HG03060 (cell line): ENCODE results near the gene ZNF84.

Experiments used
- ATAC-seq: cut with Tn5 transposase; IDR thresholded peaks from one replicate; pipeline ENCODE4 v1.9.1; 2021; ENCODE audit warnings: low read depth, moderate number of reproducible peaks; ENCODE audit not compliant: unreplicated experiment

ZNF84 gene

DNA sequence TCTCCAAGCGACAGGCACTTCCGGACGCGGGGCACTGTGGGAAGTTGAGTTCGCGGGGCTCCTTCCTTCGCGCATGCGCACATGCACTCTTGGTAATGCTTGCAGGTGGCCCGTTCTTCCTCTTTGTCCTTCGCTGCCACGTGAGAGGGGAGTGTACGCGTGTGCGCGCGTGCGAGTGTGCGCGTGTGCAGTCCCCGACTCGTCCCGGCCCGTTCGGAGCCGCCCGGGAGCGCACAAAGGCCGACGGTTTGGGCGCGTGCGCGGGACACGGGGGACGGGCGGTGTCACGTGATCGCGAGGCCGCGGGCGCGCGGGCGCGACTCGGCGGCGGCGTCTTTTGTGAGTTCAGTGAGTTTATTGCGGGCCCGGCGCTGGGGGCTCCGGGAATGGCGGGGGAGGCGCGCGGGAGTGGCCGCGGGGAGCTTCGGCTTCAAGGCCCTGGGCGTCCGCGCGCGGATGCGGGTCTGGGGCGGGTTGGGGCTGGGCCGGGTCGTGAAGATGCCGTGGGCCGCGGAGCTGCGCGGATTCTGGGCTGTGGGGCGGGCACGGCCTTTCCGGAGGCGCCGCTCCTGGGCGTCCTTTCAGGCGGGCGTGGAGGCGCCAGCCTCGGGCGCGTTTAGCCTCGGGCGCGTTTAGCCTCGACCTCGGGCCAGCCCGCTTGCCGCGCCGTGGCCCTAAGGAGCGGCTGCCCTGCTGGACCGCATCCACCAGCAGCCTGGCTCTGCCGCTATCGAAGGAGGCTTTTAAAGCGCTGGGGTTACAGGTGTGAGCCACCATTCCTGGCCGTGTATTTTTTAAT is at the start of gene ZNF84:
ZNF84 (plus strand) TSS at position 303 of the 799 bp plus-strand sequence. CDS start 3,959 bp downstream, outside the sequence.
- ATAC-seq = peak; percentile 92

DNA sequence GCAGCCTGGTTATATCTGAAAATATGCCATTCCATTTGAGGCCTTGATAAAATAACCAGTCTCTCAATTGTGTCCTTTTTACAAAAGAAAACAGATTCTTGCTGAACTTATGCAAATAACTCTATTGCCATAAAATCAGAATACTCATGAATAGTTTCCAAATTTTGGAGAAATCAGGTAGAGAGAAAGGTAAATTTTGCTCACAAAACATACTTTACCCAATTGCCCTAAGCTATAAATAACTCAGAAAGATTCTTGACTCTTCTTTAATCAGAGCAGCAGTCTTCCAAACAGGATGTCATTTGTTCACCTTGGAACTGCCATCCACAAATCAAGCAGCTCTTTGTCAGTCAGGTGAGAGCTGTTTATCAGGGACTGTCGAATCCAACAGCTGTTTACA is 38.6 kb upstream of the ZNF84 start:
- no peak for ATAC-seq

DNA sequence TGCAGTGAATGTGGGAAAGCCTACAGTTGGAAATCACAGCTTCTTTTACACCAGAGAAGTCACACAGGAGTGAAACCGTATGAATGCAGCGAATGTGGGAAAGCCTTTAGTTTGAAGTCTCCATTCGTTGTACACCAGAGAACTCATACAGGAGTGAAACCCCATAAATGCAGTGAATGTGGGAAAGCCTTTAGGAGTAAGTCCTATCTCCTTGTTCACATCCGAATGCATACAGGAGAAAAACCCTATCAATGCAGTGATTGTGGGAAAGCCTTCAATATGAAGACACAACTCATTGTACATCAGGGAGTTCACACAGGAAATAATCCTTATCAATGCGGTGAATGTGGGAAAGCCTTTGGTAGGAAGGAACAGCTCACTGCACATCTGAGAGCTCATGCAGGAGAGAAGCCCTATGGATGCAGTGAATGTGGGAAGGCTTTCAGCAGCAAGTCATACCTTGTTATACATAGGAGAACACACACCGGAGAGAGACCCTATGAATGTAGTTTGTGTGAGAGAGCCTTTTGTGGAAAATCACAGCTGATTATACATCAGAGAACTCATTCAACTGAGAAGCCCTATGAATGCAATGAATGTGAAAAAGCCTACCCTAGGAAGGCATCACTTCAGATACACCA is 26.5 kb upstream of the ZNF84 start:
- no peak for ATAC-seq

DNA sequence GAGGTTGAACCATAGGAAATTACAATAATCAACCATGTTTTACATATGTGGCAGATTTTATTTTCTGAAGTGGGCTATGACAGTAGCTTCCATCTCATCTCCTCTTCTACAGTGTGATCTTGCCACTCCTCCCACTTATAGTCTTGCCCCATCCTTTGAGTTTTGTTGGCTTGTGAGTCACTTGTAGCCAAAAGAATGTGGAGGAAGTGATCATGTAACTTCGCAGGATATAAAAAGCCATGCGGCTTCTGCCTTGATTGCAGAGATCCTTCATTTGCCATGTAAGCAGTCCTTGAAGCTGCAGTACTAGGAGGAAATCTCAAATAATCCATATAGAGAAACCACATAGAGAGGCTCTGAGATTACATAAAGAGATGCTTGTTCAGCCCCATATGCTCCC is 13.7 kb upstream of the ZNF84 start:
- no peak for ATAC-seq

DNA sequence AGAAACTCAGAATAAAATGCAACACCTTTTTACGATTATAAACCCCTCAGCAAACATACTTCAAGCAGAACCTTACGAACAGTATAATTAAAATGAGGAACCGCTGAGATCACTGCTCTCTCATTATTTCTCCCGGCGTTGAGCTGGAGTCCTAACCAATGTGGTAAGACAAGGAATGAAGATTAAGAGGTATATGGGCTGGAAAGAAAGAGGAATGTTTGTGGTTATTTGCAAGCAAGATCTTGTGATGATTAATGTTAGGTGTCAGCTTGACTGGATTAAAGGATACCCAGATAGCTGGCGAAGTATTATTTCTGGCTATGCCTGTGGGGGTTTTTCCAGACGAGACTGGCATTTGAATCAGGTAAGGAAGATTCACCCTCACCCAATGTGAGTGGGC is 10.3 kb upstream of the ZNF84 start:
- no peak for ATAC-seq

DNA sequence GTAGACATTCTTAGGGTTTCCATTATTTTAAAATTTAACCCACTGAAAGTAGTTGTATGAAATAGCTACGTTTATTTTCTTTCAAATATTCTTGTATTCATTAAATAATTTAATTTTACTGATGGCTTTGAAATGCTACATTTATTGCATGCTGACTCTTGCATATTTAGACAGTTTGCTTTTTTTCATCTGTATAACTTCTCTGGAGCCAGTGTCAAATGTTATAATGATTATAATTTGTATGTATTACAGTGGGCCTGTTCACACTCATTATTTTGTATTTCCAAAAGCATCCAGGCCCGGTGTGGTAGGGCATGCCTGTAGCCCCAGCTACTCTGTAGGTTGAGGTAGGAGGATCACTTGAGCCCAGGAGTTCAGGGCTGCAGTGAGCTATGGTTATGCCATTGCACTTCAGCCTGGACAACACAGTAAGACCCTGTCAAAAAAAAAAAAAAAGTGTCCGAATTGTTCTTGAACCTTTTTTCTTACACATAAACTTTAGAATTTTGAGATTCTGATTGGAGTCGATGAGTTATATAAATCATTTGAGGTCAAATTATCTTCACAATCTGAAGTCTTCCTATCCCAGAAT is 905 bp downstream of the ZNF84 start:
- ATAC-seq = no peak

GRCh38 chr12:133046698-133047097 is 9.4 kb downstream of the ZNF84 start:
- no peak for ATAC-seq

GRCh38 chr12:133057446-133057845 is 20.1 kb downstream of the ZNF84 start:
- no peak for ATAC-seq

DNA sequence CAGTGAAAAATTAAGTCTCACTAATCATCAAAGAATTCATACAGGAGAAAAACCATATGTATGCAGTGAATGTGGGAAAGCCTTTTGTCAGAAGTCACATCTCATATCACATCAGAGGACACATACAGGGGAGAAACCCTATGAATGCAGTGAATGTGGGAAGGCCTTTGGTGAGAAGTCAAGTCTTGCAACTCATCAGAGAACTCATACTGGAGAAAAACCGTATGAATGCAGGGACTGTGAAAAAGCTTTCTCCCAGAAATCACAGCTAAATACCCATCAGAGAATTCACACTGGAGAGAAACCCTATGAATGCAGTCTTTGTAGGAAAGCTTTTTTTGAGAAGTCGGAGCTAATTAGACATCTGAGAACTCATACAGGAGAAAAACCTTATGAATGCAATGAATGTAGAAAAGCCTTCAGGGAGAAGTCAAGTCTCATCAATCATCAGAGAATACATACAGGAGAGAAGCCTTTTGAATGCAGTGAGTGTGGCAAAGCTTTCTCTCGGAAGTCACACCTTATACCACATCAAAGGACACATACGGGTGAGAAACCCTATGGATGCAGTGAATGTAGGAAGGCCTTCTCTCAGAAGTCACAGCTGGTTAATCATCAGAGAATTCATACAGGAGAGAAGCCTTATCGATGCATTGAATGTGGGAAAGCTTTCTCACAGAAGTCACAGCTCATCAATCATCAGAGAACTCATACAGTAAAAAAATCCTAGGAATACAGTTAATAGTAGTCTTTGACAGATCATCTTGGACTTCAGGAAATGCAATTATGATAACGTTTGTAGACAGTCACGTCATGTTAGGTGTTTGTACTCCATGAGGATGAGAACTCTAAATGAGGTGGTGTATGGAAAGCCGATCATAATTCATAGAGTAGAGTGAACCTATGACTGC is 21.1 kb downstream of the ZNF84 start:
- no peak for ATAC-seq

GRCh38 chr12:133061954-133062353 is 24.6 kb downstream of the ZNF84 start:
- no peak for ATAC-seq

- ATAC-seq = no peak
Measured at GRCh38 chr12:133063556-133063955, 26.2 kb downstream of the ZNF84 start.

GRCh38 chr12:133073836-133074235 is 36.5 kb downstream of the ZNF84 start:
- ATAC-seq = no peak

DNA sequence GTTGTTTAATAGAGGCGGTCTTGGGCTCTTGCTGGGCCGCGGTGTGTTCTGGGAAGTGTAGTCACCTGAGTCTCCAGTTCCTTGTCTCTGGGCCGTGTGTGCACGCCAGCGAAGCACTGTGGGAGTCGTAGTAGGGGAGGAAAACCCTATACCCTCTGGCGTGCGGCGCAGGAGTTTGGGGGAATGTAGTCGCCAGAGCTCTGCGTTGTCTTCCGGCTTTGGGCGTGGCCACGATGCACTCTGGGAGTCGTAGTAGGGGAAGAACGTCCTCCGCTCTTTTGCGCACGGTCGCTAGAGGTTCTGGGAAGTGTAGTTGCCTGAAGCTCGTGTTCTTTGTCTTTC is 42.7 kb downstream of the ZNF84 start:
- peak; percentile 79 for ATAC-seq

DNA sequence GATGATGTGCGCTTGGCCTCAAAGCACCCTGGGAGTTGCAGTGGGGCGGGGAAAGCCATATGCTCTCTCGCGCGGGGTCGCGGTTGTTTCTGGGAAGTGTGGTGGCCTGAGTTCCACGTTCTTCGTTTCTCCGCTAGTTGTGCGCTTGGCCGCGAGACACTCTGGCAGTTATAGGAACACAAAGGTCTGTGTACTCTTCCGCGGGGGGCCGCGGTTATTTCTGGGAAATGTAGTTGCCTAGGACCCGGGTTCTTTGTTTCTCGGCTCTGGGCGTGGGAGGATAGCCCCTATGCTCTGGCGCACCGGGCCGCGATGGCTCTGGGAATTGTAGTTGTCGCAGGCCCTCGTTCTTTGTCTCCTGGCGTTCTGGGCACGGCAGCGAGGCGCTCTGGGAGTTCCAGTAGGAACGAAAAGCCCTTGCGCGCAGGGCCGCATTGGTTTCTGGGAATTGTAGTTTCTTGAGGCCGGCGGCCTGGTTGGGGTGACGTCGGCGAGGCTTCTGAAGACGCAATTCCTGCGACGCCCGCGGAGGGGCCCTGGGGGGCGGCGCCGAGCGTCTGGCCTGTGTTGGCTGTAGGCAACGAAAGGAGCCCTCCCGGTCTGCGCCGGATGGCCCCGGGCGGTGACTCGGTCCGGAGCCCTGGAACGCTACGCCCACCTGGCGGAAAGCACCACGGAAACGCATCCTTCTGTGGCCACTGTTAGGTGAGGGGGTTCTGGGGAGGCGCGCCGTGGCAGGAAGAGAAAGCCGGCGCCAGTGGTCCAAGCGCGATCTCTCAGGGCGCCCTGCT is 43.3 kb downstream of the ZNF84 start, which contains the start of gene ZNF140:
ZNF140 (plus strand) TSS at position 556 of the 791 bp plus-strand sequence. CDS start 398 bp downstream, outside the sequence.
- ATAC-seq = peak; percentile 51

DNA sequence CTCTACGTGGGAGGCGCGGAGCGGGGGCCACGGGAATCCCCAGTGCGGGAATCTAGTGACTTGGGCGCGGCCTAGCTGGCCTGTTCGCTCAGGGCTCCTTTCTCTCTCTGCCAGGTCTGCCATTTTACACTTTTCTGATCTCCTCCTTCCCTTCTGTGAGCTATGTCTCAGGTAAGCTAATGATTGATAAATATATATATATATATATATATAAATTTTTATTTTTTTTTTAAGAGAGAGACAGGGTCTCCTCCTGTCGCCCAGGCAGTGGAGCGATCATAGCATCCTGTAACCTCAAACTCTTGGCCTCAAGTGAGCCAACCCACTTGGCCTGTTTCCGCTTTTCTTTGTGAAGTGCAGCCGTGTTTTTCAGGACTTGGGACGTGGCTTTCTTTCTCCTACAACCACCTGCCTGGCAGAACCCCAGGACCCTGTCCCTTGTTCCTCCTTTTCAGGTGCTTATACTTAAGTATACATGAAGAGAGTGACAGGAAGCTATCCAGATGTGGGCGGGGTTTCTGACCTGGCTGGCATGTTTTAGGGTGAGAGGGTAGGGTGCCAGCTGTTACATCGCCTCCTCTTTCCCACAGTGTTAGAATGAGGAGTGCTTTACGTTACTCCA is 44.0 kb downstream of the ZNF84 start:
- no peak for ATAC-seq

GRCh38 chr12:133083345-133083744 is 46.0 kb downstream of the ZNF84 start:
- ATAC-seq = no peak

- no peak for ATAC-seq
Measured at GRCh38 chr12:133105620-133106019, 68.3 kb downstream of the ZNF84 start.

DNA sequence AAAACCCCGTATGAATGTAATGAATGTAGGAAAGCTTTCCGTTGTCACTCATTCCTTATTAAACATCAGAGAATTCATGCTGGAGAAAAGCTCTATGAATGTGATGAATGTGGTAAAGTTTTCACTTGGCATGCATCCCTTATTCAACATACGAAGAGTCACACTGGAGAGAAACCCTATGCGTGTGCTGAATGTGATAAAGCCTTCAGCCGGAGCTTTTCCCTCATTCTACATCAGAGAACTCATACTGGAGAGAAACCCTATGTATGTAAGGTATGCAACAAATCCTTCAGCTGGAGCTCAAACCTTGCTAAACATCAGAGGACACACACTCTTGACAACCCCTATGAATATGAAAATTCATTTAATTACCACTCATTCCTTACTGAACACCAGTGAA is 68.9 kb downstream of the ZNF84 start:
- no peak for ATAC-seq

GRCh38 chr12:133107121-133107520 is 69.8 kb downstream of the ZNF84 start:
- no peak for ATAC-seq
